Right lobe of liver (tissue), 6 donors: Measurements from ENCODE around the gene RNF217. TPM values are rescaled to one million over a fixed set of nuclear protein-coding genes. Genes with fewer than 3 reads are reported as not detected.

Experiments used
- ATAC-seq, 4 donors: fragments of 200-7000 bp; cut with Tn5 transposase; one replicate each; pipeline ENCODE4 v1.9.1; 2020; ENCODE audit warnings: mild to moderate bottlenecking in 4 of 4, moderate library complexity in 4 of 4
- DNase-seq, 3 donors: peaks; one replicate each; pipeline ENCODE4 v3.0.0-alpha.2; 2020
- H3K27ac ChIP-seq, 3 donors: fragments of 200-600 bp; one replicate each; pipeline ENCODE4 v1.8.0; 2022
- H3K27me3 ChIP-seq, 2 donors: fragments of 200-600 bp; one replicate each; pipeline ENCODE4 v1.8.0; 2022
- H3K36me3 ChIP-seq, 4 donors: fragments of 200-600 bp; sonication (generic) in 1 of 4; one replicate each; pipeline versions ENCODE4 v1.5.1 to v1.8.0; 2017 to 2022; ENCODE audit warnings: control low read depth in 1 of 4
- H3K4me1 ChIP-seq, 4 donors: fragments of 200-600 bp; sonication (generic) in 1 of 4; one replicate each; pipeline versions ENCODE4 v1.5.1 to v1.8.0; 2017 to 2022; ENCODE audit warnings: control low read depth in 1 of 4
- H3K4me3 ChIP-seq, 3 donors: fragments of 200-600 bp; one replicate each; pipeline ENCODE4 v1.8.0; 2022
- H3K9me3 ChIP-seq, 4 donors: fragments of 200-600 bp; sonication (generic) in 1 of 4; one replicate each; pipeline versions ENCODE4 v1.5.1 to v1.8.0; 2017 to 2022; ENCODE audit warnings: control low read depth in 1 of 4
- POLR2A ChIP-seq: fragments of 450-650 bp; IDR thresholded peaks from one replicate; pipeline ENCODE4 v1.6.1; 2017; ENCODE audit warnings: antibody characterized with exemption, mild to moderate bottlenecking
- WGBS: methylation state at CpG from one replicate; pipeline ENCODE4 v1.1.6; 2018; ENCODE audit warnings: low coverage, low lambda C conversion rate; ENCODE audit not compliant: insufficient coverage; ENCODE audit errors: missing lambda C conversion rate; 5-methylcytosine and 5-hydroxymethylcytosine counted together
- intact Hi-C, 2 donors: fragments of 100-400 bp; cut with DNase I; formaldehyde crosslinking; loops; one replicate each; pipeline versions ENCODE4 v1.11.2 to v1.14.1; 2022
- total RNA-seq, 6 experiments: library from RNA; depleted of rRNA in 2 of 6; stranded (reverse); fragments of >200 nt in 2 of 6; fragmentation: NEBNext Ultra II Directional in 3 of 6; extraction: Animal tissue kit (Norgen Biotek cat#: 25700) in 3 of 6; gene quantifications; one replicate each; pipeline versions ENCODE4 v1.1.0 to v1.2.4, GENCODE V29; 2016 to 2023
- TF ChIP-seq, protein P1 (sequence below), 4 donors: fragments of 200-600 bp in 3 of 4; fragments of 450-650 bp in 1 of 4; IDR thresholded peaks; one replicate each; pipeline versions ENCODE4 v1.5.1 to v1.8.0; 2016 to 2022; ENCODE audit warnings: antibody characterized with exemption in 4 of 4, mild to moderate bottlenecking in 2 of 4
- donor health status: DM: no; HTN: yes; CAD: no.
- donor health status: DM: no; HTN: no; CAD: no.
- donor health status: DM: no; HTN: no; CAD: no.
- donor health status: DM: no; HTN: yes; CAD: no.
- donor health status: DM: no; HTN: yes; CAD: no.

The RNF217 gene
- total RNA-seq, 6 experiments from 2014 or later = 9.8 to 20.7 (median 14.3) TPM

GRCh38 chr6:125101631-125102030 lies 139.4 kb downstream of the RNF217 start:
- Histone ChIP-seq H3K9me3 (no peaks in the 10 kb centered on the region), H3K4me1 (no peaks in the 10 kb centered on the region), H3K4me3 (no peak overlapping the region), H3K36me3 (no peaks in the 10 kb centered on the region), H3K27me3 (no peaks in the 10 kb centered on the region), H3K27ac (no peak overlapping the region)
- 90% methylated on average over 1 of the region's 2 CpGs for WGBS
- intact Hi-C loops = no loop called here
- no peak for ATAC-seq
- DNase-seq = no peak
- TF ChIP-seq, protein P1, sequence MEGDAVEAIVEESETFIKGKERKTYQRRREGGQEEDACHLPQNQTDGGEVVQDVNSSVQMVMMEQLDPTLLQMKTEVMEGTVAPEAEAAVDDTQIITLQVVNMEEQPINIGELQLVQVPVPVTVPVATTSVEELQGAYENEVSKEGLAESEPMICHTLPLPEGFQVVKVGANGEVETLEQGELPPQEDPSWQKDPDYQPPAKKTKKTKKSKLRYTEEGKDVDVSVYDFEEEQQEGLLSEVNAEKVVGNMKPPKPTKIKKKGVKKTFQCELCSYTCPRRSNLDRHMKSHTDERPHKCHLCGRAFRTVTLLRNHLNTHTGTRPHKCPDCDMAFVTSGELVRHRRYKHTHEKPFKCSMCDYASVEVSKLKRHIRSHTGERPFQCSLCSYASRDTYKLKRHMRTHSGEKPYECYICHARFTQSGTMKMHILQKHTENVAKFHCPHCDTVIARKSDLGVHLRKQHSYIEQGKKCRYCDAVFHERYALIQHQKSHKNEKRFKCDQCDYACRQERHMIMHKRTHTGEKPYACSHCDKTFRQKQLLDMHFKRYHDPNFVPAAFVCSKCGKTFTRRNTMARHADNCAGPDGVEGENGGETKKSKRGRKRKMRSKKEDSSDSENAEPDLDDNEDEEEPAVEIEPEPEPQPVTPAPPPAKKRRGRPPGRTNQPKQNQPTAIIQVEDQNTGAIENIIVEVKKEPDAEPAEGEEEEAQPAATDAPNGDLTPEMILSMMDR (IDR thresholded peaks at IDR 0.05) = no peak
- TF ChIP-seq POLR2A = no peak

DNA sequence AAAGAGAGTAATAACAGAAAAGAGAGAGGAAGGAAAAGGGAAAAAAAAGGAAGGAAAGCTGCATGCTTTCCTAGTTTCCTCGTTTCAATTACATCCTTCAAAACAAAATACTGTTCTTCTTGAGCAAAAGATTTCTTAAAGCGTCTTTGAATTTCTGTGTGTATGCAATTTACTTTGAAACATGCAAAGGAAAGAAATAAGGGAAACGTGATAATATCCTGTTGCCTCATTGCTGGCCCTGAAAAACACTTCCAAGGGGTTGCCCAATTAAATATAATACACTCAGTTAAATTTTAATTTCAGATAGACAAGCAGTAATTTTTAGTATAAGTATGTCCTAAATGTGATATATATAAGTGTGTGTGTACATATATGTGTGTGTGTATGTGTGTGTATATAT lies 140.2 kb downstream of the RNF217 start:
- intact Hi-C loops = no loop called here
- H3K9me3 ChIP-seq = no peaks in the 10 kb centered on the region
- H3K4me1 ChIP-seq = no peaks in the 10 kb centered on the region
- ATAC-seq (no peak), DNase-seq (no peak)
- no peak for TF ChIP-seq POLR2A
- H3K27ac ChIP-seq = no peak overlapping the region
- no peak overlapping the region for H3K4me3 ChIP-seq
- no peaks in the 10 kb centered on the region for H3K36me3 ChIP-seq
- H3K27me3 ChIP-seq = no peaks in the 10 kb centered on the region
- WGBS = 47% methylated on average over 3 of the region's 3 CpGs

DNA sequence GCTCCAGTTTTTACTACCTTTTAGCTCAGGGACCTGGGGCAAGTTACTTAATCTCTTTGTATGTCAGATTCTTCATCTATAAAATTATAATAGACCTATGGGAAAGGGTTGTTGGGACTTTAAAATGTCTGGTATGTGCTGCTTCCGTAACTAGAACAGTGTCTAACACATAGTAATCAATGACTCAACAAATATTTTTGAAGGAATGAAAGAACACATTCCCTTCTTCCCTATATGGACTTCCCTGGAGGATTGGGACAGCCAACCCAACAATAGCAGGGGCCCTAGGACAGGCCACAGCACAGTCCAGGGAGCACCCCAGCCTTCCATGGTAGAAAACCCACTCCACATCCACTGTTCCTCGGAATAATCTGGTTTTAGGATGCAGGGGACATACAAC lies 140.7 kb downstream of the RNF217 start:
- intact Hi-C loops = no loop called here
- no peak overlapping the region for H3K27ac ChIP-seq

GRCh38 chr6:125104425-125104824 lies 142.2 kb downstream of the RNF217 start:
- H3K9me3 ChIP-seq = no peaks in the 10 kb centered on the region
- H3K4me1 ChIP-seq = no peaks in the 10 kb centered on the region
- H3K27me3 ChIP-seq = no peaks in the 10 kb centered on the region
- no peaks in the 10 kb centered on the region for H3K36me3 ChIP-seq
- no peak for TF ChIP-seq POLR2A
- TF ChIP-seq, protein P1 (IDR thresholded peaks at IDR 0.05) = no peak
- DNase-seq (no peak), ATAC-seq (no peak)
- WGBS = 65% methylated on average over 2 of the region's 4 CpGs
- no peak overlapping the region for H3K4me3 ChIP-seq
- no peak overlapping the region for H3K27ac ChIP-seq
- intact Hi-C loops = no loop called here

More for the DNA sequence above, 140.7 kb downstream of the RNF217 start:
- H3K4me1 ChIP-seq = no peaks in the 10 kb centered on the region
- H3K36me3 ChIP-seq = no peaks in the 10 kb centered on the region
- H3K27me3 ChIP-seq = no peaks in the 10 kb centered on the region
- no peak overlapping the region for H3K4me3 ChIP-seq
- ATAC-seq (no peak), DNase-seq (no peak)
- 65% methylated on average over 2 of the region's 2 CpGs for WGBS
- no peak for TF ChIP-seq POLR2A
- TF ChIP-seq, protein P1 (IDR thresholded peaks at IDR 0.05) = no peak
- no peaks in the 10 kb centered on the region for H3K9me3 ChIP-seq

DNA sequence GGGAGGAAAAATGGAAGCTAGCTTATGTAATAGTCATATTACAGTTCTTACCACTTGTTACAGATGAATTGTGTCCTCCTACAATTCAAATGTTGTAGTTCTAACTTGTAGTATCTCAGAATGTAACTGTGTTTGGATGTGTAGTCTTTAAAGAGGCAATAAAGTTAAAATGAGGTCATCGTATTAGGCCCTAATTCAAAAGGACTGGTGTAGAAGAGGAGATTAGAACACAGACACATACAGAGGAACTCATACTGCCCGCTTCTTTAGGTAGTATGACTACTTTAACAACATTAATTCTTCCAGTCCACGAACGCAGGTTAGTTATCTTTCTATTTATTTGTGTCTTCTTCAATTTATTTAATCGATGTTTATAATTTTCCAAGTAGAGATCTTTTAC lies 144.8 kb downstream of the RNF217 start:
- no peak for DNase-seq
- H3K9me3 ChIP-seq = peaks cover 0 to 4% (median 0%) of the 10 kb centered on the region in 4 donors
- TF ChIP-seq, protein P1 (IDR thresholded peaks at IDR 0.05) = no peak
- TF ChIP-seq POLR2A = no peak
- ATAC-seq = no peak
- 89% methylated on average over 5 of the region's 5 CpGs for WGBS
- intact Hi-C loops = no loop called here
- no peaks in the 10 kb centered on the region for H3K36me3 ChIP-seq
- no peak overlapping the region for H3K27ac ChIP-seq
- H3K4me3 ChIP-seq = no peak overlapping the region
- no peaks in the 10 kb centered on the region for H3K4me1 ChIP-seq
- no peaks in the 10 kb centered on the region for H3K27me3 ChIP-seq
